AG20443 (cell line): ENCODE results near the gene LDLRAD4.

Experiments
- DNase-seq: peaks from one replicate; pipeline ENCODE4 v3.0.0; 2012; ENCODE audit warnings: low spot score, mixed read lengths

Gene LDLRAD4

GRCh38 chr18:13371689-13372418 is 153.3 kb downstream of the LDLRAD4 start:
- no peak for DNase-seq

DNA sequence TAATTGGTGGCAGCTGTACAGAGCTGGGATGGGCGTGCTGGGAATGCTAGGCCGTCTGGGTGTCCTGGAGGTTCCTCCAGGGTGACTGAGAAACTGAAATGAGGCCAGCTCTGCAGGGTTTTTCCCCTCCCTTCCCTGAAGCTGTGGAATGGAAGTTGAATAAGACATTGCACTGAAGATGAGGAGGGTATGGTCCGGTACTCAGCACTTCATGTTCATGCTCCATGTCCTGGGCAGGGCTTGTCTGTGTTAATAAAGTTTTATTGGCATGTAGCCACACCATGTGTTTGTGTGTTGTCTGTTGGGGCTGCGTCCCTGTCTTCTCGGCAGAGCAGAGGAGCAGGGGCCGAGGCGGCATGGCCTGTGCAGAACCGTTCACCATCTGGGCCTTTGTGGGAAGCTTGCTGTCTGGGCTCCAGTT is 154.0 kb downstream of the LDLRAD4 start:
- peak; percentile 55 for DNase-seq

DNA sequence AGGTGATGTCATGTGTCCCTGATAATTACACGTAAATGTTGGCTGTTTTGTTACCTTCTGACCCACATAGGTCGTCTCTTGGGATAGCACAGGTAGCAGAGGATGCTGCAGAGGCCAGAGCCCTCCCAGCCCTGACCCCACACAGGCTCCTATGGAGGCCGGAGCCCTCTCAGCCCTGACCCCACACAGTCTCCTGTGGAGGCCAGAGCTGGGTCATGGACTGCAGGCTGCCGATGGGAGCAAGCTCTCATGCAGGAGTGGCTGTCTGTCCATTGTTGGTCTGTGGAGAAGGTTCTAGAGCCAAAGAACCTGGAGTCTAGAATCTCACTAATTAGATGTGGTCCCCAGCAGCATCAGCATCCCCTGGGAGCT is 155.5 kb downstream of the LDLRAD4 start:
- DNase-seq = no peak

GRCh38 chr18:13374468-13375301 is 156.1 kb downstream of the LDLRAD4 start:
- DNase-seq = no peak

- peak; percentile 95 for DNase-seq
Measured at GRCh38 chr18:13375302-13376255, 157.0 kb downstream of the LDLRAD4 start.

DNA sequence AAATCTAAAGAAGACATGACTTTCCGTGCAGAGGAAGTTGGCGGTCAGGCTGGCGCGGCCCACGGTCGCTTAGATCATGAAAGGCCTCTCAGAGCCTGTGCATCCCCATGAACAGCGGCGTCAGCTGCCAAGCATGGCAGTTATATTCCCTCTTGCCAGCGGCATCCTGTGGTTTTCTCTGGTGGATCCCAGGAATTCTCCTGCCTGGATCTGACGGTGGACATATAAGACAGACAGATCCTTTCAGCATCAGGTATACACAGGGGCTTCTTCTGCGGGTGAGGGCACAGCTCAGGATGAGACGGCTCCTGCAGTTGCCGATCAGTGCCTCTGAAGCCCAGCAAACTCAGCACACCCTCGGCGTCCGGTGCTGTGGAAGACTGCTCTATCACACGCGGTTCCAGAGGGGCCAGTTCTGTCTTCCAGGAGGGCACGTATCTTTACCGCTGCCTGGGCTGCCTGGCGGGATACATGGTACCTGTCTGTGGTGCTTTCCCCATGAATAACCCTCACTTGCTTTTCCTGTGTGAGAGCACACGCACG is 157.8 kb downstream of the LDLRAD4 start:
- DNase-seq = no peak

- DNase-seq = no peak
Measured at GRCh38 chr18:13376841-13377351, 158.3 kb downstream of the LDLRAD4 start.

GRCh38 chr18:13377496-13377895 is 158.9 kb downstream of the LDLRAD4 start:
- DNase-seq = no peak

- no peak for DNase-seq
Measured at GRCh38 chr18:13378150-13378549, 159.6 kb downstream of the LDLRAD4 start.

DNA sequence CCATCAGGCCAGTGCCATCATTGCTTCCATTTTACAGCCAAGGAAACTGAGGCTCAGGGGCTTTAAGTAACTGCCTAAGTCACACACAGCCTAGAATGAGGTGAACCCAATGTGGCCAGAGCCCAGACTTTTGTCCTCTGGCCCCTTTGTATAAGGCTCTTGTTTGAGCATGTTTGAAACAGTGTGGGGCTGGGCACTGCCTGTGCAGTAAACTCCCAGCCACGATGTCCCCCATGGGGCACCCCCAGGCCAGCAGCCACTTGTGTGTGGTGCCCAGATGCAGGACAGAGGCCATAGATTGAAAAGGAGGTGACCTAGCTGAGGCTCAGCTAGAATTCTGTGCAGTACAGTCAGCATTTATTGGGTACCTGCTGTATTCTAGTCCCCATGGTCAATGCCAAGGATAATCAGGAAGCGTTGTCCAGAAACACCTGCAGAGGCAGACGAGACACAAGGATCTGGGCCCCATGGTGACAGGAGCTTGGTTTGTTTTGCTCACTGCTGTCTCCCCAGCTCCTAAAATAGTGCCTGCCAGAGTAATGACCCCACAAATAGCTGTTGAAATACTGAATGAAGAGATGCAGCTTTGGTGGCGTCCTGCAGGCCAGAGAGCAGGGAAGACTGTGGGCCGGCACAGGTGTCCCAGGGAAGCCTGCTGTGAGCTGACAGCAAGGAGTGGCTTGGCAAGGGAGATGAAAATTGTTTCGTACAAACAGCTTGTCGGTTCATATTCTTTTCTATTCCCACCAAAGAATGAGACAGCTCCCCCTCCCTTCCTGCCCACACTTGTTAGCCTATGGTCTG is 160.7 kb downstream of the LDLRAD4 start:
- DNase-seq = no peak

DNA sequence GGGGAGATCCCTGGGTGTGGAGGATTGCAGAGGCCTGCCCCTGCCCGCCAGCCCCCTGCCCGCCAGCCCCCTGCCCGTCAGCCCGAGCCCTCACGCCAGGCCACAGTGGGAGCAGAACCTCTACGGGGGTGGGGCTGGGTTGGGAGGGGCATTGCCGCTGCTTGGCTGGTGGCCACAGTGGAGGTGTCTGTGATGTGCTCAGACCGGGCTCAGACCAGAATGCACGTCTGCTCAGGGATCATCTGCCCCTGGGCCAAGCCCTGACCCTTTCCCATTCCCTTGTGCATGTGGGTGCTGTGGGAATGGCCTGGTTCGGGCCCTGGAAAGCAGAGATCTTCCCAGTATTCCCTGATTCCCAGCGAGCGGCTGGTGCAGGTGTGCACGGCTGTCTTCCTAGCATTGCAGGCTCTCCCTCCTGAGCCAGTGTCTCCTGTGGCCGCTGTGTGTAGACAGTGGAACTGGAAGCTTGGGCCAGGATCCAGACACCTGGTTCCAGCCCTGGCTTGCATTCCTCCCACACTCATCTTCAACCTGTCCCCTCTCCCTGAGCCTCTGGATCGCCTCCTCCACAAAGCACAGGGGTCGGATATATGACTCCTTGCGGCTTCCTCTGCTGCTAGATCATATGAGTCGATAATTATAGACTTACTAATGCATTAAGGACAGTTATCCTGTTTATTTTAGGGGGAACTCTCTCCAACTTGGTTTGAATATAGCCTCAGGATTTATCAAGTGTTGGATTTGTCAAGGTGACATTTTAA is 161.6 kb downstream of the LDLRAD4 start:
- no peak for DNase-seq

- no peak for DNase-seq
Measured at GRCh38 chr18:13380691-13381070, 162.1 kb downstream of the LDLRAD4 start.

DNA sequence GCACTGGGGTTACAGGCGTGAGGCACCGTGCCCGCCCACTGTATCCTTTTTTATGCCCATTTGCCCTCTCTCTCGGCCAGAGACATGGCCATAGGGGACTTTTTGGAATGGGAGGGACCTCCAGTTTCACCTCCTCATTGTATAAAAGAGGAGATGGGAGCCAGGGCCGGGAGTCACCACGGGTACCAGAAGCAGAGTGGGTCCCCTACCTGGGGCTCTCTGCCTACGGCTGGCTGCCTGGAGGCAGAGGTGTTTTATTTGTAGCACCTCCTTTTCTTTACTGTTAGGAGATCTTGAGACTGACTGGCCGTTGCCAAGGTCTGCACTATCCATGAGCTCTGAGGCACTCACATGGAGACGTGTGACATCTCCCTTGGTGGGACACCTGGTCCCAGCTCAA is 162.8 kb downstream of the LDLRAD4 start:
- no peak for DNase-seq

GRCh38 chr18:13381944-13382365 is 163.4 kb downstream of the LDLRAD4 start:
- DNase-seq = peak; percentile 94

- DNase-seq = peak; percentile 79
Measured at GRCh38 chr18:13382366-13382953, 163.9 kb downstream of the LDLRAD4 start.

DNA sequence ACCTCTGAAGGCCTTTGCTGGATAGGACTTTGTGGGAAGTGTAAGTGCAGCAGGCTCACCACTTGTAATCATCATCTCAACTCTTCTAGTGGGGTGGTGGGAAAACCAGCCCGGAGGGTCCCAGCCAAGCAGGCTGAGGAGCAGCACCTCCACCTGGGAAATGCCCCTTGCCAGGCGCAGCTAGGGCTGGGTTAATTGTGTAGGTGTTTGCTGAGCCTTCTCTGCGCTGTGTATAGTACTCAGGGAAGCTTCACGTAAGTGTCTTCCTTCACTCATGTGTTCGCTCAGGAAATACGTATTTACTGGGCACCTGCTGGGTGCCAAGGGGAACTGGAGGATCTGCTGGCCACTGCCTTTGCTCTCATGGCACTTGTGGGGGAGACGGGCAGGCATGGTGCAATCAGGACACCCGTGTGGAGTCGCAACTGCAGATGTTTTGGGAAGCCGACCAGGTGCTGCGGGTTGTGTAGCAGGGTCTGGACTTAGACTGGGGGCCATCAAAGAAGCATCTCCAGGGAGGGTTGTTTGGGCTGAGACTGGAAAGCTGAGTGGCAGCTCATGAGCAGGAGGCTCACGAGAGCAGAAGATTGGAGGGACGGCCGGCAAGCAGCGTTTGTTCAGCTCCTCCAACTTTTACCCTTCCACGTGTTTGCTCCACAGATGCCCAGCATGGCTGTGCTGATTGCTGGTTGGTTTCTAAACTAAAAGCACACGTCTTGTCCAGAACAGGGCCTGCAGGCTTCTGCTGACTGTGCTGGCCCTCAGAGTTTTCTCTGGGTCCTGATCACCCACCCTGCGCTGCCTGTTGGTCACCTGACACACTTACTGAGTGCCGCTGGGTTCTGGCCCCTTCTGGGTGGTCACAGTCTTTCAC is 164.6 kb downstream of the LDLRAD4 start:
- no peak for DNase-seq

GRCh38 chr18:13386891-13387801 is 168.6 kb downstream of the LDLRAD4 start:
- DNase-seq = no peak
